ENCODE data around the gene INPP5K.
"Not testable (repeated sequence)": the region's sequence is repeated elsewhere in the genome, so short reads cannot be mapped to it uniquely, and the experiment has no call there.

The INPP5K gene

GRCh38 chr17:1461198-1461944, 55.0 kb downstream of the INPP5K start:
- DNase-seq = no peak

DNA sequence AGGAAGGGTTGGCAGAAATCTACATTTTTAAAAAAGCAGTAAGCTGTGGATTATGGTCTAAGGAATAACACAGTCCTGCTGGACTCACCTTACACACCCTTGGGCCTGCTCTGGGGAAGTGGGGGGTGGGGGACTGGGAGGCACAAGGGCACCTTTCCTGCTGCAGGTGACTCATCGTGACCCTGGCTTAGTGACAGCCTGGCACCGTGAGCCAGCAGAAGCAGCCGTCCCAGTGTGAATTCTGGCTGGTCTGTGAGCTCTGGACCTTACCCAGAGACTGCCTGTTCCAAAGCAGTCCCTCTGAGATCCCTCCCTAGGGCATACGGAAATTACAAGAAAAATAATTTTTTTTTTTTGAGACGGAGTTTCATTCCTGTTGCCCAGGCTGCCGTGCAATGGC, 56.2 kb downstream of the INPP5K start:
- DNase-seq = no peak

DNA sequence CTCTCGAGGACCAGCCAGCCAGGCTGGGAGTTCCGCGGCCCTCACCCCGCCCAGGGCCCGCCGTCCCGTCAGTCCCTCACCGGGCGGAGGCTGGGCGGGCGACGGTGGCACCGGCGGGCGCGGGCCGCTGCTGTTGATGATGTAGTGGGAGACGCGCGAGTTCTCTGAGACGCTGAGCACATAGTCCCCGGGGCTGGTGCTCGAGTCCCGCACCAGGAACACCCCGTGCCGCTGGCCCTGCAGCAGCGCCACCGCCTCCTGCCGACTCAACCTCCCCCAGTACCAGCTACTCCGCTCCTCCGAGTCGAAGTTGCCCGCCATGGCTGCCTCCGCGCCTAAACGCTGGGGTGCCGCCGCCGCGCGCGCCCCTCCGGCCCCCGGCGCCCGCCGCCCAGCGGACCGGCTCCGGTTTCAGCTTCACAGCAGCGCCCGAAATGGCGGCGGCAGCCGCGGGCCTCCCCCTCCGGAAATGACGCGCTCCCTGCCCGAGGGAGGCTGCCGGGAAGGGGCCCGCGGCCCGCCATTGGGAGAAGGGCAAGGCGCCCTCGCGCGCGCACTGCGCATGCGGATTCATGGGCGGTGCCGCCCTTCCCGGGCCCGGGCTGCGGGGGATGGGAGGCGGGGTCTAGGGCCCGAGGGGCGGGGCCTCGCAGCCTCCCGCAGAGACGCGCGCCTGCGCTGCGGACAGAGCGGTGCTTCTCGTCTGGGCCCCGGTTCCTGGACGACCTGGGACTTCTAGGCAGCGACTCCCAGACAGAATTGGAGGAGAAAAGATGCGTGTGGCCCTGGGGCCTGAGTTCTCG, 60.4 kb downstream of the INPP5K start, which contains the start of gene CRK:
Gene CRK (minus strand): TSS at position 436 of the 803 bp plus-strand sequence. CDS start 115 bp downstream, at position 321.
- DNase-seq = peak; percentile 95

- peak; percentile 68 for DNase-seq
Measured at GRCh38 chr17:1455291-1455796, 61.1 kb downstream of the INPP5K start.

- DNase-seq = no peak
Measured at GRCh38 chr17:1454541-1454940, 61.9 kb downstream of the INPP5K start.

DNA sequence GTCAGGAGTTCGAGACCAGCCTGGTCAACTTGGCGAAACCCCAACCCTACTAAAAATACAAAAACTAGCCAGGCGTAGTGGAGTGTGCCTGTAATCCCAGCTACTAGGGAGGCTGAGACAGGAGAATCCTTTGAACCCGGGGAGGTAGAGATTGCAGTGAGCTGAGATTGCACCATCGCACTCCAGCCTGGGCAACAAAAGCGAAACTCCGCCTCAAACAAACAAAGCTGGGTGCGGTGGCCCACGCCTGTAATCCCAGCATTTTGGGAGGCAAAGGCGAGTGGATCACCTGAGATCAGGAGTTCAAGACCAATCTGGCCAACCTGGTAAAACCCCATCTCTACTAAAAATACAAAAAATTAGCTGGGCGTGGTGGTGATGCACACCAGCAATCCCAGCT, 62.7 kb downstream of the INPP5K start:
- not testable (repeated sequence) for DNase-seq

DNA sequence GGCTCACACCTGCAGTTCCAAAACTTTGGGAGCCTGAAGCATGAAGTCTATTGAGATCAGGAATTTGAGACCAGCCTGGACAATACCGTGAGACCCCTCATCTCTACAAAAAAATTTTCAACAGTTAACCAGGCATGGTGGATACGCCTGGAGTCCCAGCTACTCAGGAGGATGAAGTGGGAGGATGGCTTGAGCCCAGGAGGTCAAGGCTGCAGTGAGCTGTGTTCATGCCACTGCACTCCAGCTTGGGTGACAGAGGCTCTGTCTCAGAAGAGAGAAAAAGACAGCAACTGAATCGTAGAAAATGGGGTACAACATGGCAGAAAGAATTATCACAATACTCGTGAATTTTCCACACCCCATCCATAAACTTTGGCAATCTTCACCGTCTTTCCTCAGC, 63.6 kb downstream of the INPP5K start:
- DNase-seq = no peak

- not testable (repeated sequence) for DNase-seq
Measured at GRCh38 chr17:1450261-1450660, 66.2 kb downstream of the INPP5K start.

GRCh38 chr17:1449412-1449967, 66.9 kb downstream of the INPP5K start:
- no peak for DNase-seq

DNA sequence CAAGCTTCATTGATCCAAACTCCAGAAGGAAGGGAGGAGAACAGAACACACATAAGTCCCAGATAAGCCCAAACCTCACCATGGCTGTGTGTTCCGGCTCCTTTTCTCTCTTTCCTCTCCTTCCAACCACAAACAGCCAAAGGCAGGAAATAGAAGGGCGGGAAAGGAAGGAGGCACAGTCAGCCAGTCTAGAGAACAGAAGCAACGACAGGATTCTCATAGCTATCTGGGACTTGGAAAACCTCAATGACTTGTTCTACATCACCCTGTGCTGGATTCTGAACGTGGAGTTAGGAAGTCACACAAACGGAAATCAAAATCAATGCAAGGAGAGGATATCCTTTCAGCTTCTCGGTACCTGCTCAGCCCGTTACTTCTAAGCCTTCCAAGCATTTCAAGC, 69.4 kb downstream of the INPP5K start:
- peak; percentile 46 for DNase-seq

- no peak for DNase-seq
Measured at GRCh38 chr17:1446201-1446600, 70.2 kb downstream of the INPP5K start.

DNA sequence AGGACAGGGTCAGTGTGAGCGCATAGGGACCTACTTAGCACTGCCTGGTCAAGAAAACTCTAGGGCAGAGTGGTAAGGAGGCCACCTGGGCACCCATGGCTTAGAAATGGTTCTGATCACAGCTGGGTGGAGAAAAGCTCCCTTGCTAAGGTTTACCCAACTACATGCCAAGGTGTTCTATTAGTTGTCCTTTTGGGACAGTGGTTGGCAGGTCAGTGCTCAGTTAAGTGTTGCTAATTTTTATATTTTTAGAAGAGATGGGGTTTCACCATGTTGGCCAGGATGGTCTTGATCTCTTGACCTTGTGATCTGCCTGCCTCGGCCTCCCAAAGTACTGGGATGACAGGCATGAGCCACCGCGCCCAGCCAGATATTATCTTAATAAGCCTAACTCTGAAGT, 70.7 kb downstream of the INPP5K start:
- DNase-seq = not testable (repeated sequence)

Data from hematopoietic multipotent progenitor cell treated with erythropoietin and hydrocortisone succinate and interleukin-3 and kit ligand, for 8 days (in vitro differentiated cells).